GM12874 (cell line): ENCODE measurements around the gene SLC15A3.

ENCODE experiments used
- TF ChIP-seq, protein P1 (sequence below): IDR thresholded peaks from 2 replicates; pipeline ENCODE4 v1.5.1; 2011; ENCODE audit warnings: low read depth, mild to moderate bottlenecking, control low read depth, low read length, moderate library complexity; ENCODE audit not compliant: insufficient read depth

The SLC15A3 gene

DNA sequence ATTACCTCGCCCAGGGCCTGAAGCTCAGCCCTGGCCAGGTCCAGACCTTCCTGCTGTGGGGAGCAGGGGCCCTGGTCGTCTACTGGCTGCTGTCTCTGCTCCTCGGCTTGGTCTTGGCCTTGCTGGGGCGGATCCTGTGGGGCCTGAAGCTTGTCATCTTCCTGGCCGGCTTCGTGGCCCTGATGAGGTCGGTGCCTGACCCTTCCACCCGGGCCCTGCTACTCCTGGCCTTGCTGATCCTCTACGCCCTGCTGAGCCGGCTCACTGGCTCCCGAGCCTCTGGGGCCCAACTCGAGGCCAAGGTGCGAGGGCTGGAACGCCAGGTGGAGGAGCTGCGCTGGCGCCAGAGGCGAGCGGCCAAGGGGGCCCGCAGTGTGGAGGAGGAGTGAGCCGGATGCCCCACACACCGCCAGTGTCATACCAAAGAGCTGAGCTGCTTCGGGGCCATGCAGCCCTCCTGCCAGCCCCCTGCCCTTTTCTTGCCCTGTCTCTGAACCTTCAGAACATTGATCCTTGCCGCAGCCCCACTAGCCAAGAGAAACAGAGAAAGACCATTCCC is 30.1 kb downstream of the SLC15A3 start:
- TF ChIP-seq, protein P1, sequence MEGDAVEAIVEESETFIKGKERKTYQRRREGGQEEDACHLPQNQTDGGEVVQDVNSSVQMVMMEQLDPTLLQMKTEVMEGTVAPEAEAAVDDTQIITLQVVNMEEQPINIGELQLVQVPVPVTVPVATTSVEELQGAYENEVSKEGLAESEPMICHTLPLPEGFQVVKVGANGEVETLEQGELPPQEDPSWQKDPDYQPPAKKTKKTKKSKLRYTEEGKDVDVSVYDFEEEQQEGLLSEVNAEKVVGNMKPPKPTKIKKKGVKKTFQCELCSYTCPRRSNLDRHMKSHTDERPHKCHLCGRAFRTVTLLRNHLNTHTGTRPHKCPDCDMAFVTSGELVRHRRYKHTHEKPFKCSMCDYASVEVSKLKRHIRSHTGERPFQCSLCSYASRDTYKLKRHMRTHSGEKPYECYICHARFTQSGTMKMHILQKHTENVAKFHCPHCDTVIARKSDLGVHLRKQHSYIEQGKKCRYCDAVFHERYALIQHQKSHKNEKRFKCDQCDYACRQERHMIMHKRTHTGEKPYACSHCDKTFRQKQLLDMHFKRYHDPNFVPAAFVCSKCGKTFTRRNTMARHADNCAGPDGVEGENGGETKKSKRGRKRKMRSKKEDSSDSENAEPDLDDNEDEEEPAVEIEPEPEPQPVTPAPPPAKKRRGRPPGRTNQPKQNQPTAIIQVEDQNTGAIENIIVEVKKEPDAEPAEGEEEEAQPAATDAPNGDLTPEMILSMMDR = no peak

DNA sequence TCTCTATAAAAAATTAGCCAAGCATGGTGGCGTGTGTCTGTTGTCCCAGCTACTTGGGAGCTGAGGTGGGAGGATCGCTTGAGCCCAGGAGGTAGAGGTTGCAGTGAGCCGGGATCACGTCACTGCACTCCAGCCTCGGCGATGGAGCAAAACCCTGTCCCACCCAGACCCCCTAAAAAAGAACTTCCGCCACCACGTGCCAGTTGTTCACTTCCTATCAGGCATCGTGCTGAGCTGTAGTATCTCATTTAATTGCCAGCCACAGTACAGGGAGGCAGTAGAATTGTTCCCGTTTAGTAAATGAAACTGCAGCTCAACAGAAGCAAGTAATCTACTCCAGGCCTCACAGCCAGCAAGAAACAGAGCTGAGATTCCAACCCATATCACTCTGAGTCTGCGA is 30.7 kb downstream of the SLC15A3 start:
- TF ChIP-seq, protein P1 = no peak

DNA sequence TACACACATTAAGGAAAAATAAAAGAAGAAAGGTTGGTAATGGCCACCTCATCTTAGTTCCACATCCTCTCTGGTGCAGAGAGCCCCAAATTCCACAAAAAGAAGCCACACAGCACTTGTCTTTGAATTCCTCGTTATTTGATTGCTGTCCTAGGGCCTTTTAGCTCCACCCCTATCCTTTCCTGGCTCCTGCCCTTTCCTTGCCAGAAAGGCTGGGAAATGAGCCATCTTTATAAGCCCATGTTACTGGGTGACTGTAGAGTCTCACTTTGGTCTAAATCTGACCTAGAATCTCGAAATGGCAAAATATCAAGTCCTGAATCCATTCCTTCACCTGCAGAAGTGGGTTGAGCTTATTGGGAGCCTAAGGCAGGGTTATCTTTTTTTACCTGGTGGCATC is 32.0 kb downstream of the SLC15A3 start:
- TF ChIP-seq, protein P1 = no peak

DNA sequence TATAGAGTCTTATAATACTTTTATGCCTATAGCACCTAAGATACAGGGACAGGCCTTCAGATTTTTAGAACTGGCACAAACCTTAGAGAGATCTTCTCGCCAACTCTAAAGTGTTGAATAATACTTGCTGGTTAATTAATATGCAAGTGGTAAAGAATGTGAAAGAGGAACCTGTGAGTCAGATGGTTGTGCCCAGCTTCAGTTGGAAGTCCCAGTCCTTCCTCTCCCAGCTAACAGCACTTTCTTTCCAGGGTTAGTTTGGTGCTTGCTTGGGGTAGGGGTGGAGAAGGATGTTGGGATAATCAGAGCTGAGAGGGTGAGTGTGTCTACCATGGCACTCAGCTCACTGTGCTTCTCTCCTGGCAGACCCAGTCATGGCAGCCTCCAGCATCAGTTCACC is 32.7 kb downstream of the SLC15A3 start:
- TF ChIP-seq, protein P1 = no peak

DNA sequence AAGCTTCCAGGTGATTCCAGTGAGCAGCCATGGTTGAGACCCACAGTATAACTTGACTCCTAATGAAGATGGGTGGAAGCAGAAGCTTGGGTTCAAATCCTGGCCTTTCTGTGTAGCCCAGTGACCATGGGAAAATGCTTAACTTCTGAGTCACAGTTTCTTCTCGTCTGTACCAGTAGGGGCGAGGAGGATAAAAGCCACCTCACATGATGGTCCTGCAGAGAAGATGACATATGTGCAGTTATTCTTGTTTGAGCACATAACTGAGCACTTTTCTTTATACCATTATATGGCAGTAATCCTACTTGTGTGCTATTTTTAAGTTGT is 33.1 kb downstream of the SLC15A3 start:
- TF ChIP-seq, protein P1 = no peak

DNA sequence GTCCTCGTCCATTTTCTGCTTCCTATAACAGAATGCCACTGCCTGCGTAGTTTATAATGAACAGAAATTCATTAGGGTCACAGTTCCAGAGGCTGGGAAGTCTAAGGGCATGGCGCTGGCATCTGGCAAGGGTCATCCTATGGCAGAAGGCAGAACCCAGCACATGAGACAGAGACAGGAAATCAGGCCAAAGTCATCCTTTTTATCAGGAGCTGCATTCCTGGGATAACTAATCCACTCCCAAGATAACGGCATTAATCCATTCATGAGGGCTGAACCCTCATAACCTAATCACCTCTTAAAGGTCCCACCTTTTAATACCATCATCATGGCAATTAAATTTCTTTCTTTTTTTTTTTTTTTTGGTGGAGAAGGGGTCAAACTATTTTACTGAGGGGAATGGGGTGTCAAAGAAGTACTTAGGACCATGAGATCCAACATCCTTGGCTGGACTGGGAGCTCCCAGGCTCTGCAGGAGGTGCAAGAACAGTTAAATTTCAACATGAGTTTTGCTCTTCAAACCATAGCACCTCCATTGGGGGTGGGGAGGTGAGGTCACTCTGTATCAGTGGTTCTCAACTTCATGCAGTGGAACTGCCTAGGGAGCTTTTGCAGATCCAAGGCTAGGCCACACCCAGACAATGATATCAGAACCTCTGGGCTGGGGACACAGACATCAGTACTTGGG is 33.6 kb downstream of the SLC15A3 start:
- TF ChIP-seq, protein P1 = no peak

DNA sequence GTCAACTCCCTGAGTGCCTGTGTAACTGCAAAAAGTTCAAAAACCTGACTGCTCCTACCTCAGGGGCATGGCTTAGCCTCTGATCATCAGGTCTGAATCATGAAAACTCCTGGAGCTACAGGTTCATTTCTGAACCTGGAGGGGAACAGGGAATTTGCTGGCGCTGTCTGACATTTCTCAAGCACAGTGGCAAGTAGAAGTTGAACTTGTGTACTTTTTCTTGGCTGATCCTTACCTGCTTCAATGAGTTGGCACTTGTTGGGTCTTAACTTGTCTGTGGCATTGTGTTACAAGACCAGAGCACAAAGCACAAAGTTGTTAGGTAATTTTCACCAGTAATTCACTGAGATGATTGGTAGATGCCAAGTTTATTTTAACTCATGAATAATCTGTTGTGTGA is 34.7 kb downstream of the SLC15A3 start:
- TF ChIP-seq, protein P1 = no peak
